LoVo (cell line): ENCODE data around the gene ASPG.

Source experiments
- DNase-seq: peaks from one replicate; pipeline ENCODE4 v3.0.0-alpha.2; 2016; ENCODE audit warnings: low spot score

ASPG gene

DNA sequence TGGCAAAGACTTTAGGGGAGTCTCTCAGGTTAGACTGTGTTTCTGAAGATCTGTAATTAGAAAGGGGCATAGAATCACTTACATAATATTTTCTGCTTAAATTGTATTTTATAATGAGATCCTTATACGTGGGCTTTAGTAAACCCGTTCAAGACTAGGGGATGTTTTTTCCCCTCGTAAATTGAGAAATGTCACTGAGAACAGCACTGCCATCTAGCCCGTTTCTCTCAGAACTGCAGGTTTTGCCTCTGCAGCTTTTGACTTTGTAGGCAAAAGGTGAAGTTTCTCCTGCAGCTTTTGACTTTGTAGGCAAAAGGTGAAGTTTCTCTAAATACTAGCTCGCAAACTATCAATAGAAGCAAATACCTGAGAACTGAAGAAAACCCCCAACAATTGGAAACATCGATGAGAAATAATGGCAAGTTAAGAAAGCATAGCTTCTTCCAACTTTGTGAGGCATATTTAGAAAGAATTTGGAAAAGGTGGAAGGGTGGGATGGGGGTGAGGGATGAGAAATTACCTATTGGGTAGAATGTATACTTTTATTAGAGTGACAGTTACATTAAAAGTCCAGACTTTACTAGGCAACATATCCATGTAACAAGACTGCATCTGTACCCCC, 9.9 kb upstream of the ASPG start:
- DNase-seq: no peak

DNA sequence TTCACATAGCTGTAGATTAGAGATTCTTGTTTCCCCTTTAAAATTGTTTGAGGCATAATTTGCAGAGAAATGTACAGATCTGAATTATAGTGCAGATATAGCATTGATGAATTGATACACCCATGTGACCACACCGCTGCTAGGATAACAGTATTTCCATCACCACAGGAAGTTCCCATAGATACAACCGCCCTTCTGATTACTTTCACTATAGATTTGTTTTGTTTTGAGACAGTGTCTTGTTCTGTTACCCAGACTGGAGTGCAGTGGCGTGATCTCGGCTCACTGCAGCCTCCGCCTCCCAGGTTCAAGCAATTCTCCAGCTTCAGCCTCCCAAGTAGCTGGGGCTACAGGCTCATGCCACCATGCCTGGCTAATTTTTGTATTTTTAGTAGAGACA, 8.8 kb upstream of the ASPG start:
- DNase-seq: no peak

DNA sequence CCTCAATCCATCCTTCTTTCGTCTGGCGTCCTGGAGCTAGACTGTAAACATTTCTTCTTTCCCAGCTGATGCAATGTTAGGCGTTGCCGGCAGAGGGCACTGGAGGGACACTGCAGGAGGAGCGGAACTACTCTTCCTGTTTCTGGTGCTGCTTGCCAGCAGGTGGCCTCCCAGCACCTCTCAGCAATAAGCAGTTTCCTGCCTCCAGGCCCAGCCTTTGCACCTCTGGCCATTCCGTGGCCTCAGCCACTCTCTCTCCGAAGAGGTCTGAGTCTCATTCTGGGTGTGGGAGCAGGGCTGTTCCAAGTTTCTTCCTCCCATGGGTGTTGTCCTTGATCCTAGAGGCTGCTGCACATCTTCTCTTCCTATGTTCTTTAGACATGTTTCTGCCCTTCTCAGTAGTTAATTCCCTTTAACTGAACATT, 7.5 kb upstream of the ASPG start:
- DNase-seq: peak; percentile 88

DNA sequence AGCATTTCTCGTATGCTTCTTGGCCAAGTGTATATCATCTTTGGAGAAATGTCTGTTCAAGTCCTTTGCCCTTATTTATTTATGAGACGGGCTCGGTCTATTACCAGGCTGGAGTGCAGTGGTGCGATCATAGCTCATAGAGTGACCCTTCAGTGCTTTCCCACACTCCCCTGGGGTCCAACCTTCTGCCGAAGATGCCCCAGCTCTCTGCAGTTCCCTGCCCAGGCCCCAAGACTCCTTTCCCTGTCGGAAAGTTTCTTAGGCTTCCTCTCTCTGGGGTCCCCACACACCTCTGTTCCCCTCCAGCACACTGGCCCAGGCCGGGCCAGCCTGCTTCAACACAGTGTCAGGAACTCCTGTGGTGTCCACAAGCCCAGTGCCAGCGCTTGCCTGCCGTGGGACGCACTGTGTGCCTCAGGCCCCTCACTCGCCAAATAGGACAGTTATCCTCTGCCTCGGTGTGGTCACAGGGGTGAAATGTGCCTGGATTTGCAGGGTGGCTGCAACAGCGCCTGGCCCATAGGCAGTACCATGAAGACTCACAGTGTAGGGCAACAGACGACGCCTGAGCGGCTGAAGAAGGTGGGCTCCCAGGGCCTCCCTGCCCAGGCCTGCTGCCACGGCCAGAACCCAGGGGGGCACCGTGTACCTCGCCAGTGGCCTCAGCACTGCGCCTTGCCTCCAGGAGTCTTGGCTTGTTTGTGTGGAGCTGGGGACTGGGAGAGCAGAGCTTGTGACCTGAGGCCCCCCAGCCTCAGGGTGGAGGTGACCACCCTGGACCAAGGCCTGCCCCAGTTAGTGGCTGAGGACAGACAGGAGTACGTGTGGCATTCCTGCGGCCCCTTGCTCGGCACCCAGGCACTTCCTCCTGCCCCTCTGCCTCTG, 4.9 kb upstream of the ASPG start:
- no peak for DNase-seq

DNA sequence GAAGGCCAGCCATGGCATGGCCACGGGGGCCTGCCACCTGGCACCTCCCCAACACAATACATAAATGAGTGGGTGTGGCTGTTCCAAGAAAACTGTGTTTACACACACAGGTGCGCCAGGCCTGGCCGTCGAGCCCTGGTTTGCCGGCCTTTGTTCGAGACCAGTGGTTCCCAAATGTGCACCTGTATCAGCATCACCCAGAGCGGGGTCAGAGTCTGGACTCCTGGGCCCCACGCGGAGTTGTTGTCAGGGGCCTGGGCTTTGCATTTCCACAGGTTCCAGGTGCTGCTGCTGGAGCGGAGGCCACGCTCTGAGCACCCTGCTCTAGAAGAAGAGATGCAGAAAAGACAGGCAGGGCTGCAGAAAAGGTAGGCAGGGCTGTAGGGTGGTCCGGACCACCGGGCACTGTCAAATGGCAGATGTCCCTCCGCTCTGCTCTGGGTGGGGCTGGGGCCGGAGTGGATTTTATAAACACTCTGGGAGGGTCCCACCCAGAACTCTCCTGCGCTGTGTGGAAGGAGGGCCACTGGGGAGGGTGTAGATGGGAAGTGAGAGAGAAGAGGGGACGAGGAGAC, 4.2 kb upstream of the ASPG start:
- no peak for DNase-seq

DNA sequence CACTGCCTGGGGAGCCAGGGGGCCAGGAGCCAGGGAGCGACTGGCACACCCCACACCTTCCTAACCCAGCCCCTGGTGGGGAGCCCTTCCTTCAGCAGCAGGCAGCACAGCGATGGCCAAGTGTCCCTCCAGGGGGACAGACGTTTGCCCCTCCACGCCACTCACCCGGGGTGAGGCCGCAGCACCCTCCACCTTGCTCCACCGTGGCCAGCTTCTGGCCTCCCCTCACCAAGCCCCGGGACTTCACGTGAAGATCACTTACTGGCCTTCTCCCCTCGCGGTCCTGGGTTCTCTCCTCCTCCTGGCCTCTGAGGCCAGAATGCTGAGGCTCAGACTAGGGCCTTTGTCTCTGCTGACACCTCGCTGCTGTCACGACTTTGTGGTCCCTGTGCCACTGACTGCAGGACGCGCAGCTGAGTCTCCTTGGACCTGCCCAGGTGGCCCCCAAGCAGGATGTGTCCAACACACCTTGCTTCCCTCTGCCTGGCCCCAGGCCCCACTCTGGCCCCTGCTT, 3.5 kb upstream of the ASPG start:
- no peak for DNase-seq

DNA sequence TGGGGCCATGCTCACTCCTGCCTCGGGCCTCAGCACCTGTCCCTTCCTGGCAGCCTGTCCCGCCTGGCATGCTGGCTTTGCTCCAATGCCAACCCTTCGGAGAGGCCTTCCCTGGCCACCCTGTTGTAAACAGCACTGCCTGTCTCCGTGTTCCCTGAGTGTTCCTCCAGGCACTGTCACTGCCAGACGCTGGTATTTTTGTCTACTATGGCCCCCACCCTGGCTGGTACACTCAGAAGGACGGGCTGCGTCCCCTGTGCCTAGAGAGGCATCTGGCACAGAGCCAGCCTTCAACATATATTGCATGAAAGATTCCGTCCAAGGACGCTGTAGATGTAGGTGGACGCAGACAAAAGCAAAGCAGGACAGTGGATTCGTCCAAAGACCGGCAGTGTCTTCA, 2.7 kb upstream of the ASPG start:
- no peak for DNase-seq

DNA sequence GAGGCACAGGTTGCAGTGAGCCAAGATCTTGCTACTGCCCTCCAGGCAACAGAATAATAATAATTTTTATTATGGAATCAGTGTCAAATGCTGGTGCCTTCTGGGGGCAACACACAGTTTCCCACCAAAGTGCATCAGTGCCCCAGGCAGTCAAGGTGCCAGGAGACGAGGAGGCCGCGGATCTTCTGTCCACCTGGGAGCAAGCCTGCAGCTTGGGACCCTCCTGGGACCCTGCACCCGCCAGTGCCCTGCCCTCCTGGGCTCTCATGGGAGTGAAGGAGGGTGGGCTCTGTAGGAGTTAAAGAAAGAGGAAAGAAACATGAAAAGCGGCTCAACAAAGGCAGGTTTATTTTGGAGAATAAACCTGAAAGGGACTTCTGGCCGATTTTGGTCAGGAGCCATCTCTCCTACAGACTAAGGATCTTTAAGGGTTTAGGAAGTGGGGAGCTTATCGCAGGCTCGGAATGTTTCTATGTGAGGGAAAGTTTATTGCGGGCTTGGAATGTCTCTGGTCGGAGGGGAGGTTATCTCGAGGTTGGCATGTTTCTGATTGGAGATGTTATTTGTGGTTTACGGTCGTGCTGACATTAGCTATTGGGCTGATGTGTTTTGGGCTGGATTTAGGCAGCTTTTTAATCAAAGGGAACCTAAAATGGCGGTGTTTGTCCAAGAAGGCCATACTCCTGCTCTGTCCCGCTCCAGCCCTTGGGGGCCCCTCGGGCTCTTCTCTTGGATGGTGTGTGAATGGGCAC, 1.1 kb upstream of the ASPG start:
- DNase-seq: no peak

DNA sequence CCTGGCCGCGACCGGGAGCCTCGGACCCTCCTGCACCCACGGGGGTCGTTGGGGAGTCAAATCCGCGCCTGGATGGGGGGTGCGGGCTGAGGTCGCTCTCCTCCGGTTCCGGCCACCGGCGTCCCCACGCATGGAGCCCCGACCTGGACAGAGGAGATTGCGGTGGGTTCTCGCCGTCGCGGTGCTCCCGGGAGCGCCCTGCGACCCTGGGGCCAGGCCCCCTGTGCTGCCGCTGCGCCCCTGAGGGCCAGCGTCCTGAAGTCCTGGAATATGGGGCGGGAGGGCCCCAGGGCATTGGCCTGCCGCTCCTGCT, 345 bp downstream of the ASPG start:
- no peak for DNase-seq

DNA sequence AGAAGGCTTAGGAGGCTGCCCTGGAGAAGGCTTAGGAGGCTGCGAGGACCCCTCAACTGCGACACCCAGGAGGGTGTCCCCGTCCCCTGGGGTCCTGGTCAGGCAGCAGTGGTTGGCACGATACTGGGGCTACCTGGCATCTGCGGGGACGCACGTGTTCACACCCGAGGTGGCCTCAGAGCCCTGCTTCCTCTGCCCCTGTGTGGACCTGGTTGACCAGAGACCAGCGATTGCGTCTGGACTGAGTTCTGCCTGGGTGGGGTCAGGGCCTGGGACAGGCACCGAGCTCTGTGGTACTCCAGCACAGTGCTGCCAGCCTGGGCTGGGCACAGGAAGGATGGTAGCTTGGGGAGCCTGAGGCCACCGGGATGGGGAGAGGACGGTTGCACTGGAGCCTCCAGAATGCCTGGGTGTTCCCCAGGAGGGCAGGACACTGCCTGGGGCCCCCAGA, 735 bp downstream of the ASPG start:
- no peak for DNase-seq

DNA sequence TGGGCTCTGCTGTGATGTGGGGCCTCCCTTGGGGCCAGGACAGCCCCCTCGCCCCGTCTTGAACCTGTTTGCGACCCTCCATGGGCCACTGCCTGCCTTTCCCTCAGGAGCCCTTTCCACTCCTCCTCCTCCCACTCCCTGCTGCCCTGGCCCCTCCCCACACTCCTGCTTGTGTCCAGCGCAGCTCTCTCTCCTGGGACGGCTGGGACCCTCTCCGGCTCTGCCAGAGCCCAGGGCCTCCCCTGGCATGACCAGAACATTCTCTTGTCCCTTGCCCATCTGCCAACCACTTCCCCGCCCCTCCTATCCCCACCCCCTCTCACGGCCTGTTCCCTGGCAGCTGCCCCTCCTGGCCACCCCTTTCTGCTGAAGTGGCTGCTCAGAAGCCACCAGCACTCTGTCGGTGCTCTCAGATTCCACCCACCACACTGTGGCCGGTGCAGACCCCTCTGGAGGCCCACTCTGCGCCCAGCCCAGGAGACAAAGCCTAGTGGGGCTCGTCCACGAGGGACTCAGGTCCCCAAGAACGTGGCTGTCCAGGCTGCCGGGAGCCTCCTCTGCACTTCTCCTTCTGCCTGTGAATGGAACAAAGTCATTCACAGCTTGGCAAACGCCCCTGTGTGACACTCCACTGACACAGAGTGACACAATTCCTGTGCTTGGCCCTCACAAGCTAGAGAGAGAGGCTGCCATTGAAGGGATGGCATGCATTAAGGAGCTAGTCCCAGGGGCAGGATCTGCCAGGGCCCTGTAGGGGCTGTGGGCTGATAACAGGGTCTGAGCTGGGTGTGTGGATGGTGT, 1.4 kb downstream of the ASPG start:
- DNase-seq: no peak

DNA sequence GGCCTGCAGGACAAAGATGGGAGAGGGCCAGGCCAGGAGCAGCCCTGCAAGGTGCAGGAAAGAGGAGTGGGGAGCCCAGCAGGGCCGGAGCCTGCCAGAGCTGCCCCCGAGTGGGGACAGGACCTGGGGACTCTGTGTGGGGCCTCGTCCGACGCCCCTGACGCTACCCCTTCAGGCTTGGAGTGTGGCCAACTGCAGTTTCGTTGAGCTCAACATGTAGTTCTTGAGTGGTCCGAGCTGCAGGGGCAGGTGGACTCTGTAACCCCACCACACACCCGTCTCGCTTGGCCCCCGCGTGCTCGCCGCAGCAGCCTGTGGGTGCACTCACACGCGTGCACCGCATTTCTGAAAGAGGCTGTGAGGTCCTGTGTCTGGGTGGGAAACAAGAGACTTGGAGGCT, 2.0 kb downstream of the ASPG start:
- no peak for DNase-seq

DNA sequence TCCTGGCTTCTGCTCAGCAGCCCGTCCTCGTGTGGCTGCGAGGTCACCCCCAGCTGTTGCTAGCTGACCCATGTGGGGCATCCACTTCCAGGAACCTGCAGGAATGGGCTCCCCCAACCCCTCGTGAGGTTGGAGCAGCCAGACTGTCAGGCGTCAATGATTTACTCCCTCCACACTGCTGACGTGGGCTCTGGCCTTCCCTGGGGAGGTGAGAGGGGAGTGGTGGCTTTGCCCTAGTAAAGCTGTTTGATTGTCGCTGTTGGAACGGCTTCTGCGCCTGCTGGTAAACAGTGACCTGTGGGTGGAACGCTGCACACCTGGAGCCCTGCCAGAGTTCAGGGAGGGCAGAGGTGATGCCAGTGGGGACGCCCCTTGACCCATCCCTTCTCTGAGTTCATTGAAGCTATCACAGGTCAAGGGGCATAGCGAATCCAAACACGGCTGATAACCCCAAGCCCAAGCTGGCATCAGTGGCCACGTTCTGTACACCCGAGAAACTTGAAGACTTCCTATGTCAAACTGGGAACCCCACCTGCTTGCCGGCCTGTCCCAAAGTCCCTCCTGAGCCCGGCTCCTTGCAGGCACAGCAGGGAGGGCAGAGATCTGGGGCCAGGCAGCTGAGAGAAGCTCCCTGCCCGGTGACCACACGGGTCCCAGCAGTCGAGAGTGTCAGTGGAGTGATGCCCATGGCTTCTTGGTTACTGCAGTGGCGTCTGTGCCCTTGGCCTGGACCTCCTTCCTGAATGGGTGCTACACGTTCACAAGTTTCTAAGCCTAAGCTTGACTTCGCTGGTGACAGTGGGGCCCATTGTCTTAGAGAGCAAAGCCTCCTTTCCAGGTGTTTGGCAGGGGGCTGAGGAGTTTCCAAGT, 2.7 kb downstream of the ASPG start:
- DNase-seq: no peak

DNA sequence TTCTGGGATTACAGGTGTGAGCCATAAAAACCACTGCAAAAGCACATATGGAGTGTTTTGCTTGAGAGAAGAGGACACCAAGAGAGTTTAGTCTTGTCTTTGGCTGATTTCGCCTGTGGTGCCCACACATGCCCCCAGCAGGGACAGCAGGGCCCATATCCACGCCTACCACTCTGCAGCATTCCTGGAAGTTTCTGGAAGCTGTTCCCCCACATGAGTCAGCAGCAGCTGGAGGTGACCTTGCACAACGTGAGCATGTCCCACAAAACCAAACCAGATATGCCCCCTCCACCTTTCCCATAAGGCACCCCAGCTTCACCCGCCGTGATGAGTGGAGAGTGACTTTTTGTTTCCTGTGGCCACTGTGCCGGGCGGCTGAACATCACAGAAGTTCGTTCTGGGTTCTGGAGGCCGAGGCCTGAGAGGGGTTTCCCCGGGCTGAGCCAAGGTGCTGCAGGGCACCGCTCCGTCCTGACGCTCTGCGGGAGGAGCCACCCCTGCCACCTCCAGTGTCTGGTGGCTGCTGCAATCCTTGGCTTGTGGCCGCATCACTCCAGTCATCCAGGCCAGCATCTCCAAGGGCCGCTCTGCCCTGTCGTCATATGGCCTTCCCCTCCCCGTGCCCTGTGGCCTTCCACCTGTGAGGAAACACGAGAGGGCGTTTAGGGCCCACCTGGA, 4.7 kb downstream of the ASPG start:
- no peak for DNase-seq

DNA sequence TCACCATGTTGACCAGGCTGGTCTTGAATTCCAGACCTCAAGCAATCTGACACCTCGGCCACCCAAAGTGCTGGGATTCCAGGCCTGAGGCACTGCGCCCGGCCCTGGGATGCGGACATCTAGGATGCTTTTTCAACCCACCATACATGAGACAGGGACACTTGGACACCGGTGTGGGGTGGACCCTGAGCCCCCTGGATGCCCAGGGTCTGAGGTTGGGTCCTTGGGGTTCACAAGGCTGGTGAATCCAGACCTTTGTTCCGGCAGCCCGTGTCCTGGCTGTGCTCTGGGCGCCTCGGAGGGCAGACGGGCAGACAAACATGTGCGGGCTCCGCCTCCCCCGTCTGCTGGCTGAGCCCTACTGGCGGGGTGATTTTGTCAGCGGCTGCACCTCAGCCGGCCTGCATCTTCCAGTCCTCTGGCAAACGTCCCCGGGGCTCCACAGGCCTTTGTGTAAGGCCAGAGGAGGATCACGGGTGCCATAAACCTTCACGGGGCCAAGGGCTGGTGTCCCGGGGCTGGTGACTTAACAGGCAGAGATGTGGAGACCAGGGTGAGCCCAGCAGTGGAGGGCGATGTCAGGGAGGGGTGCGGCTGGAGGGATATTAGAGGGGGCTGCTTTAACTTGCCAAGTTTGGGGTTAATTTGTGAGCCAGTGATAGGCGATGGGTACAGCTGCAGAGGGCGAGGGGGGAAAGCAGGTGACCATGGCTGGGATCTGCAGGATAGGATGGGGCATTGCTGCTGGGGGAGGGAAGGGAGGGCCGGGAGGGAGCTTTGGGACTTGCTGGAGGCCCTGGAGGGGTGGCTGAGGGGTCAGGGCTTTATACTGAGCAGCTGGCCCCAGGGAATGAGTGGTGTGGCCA, 5.8 kb downstream of the ASPG start:
- DNase-seq: no peak

DNA sequence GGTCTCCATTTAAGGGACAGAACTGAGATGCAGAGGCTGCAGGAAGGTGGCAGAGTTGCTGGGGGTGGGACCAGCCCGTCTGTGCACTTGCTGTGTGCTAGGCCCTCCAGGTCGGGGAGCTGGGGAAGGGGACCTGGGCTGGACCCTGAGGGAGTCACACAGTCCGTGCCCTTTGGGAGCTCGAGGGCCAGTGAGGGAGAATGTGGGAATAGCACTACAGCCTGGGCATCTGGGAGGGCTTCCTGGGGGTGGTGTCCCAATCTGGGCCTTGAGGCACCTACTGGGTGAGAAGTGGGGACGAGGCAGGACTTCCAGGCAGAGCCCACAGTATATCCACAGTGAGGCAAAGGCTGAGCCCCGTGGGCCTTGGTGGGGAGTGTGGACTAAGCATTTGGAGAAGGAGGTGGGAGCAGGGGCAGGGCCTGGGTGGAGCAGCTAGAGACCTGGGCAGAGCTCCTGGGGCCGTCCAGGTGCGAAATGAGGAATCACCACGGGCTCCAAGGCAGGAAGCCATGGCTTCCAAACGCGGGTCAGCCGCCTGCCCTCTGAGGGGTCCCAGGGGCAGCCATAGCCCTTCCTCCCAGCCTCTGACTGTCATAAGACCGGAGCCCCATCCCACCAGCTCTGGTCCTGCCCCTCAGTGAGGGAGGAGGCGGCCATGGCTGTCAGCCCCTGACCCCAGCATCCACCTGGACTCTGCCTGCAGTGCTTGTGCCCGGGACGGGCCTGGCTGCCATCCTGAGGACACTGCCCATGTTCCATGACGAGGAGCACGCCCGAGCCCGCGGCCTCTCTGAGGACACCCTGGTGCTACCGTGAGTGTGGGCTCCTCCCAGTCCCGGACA, 6.6 kb downstream of the ASPG start:
- no peak for DNase-seq

DNA sequence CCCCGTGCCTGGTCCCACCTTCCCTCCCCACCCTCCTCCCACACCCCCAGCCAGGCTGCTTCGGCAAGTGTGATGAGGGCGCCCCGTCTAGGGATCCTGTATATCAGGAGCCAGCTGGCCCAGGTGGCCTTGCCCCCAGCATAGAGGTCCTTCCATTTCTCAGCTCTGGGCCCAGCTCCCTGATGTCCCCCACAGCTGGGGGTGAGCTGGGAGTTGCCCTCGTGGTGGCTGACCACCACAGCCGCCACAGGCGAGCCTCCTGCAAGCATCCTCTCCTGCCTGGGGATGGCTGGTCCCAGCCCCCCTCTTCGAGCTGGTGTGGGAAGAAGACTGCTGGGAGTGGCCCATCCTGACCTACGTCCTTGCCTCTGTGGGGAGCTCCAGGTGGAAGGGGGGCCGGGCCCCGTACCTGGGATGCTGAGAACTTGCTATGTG, 7.4 kb downstream of the ASPG start:
- DNase-seq: no peak
